ENCODE measurements around the gene ERRFI1.

The ERRFI1 gene

GRCh38 chr1:8014381-8014988 lies 11.6 kb downstream of the ERRFI1 start:
- DNase-seq (ENCODE audit: low read depth in 2 of 2): no peak
- no peak for TF ChIP-seq CTCF (IDR thresholded peaks at IDR 0.05; ENCODE audit: low read depth, low read length)
- no peak overlapping the region for H3K4me3 ChIP-seq (replicated peaks in 1 of 2; ENCODE audit: low read depth in 2 of 2, low read length in 2 of 2)

- H3K4me3 ChIP-seq (replicated peaks in 1 of 2; ENCODE audit: low read depth in 2 of 2, low read length in 2 of 2): no peak overlapping the region
- no peak for TF ChIP-seq CTCF (IDR thresholded peaks at IDR 0.05; ENCODE audit: low read depth, low read length)
- DNase-seq (ENCODE audit: low read depth in 2 of 2): peak; percentile 18 to 34
Observed at GRCh38 chr1:8013800-8014199, 12.3 kb downstream of the ERRFI1 start.

GRCh38 chr1:8013399-8013798 lies 12.7 kb downstream of the ERRFI1 start:
- no peak for DNase-seq (ENCODE audit: low read depth in 2 of 2)
- no peak overlapping the region for H3K4me3 ChIP-seq (replicated peaks in 1 of 2; ENCODE audit: low read depth in 2 of 2, low read length in 2 of 2)
- no peak for TF ChIP-seq CTCF (IDR thresholded peaks at IDR 0.05; ENCODE audit: low read depth, low read length)

- no peak for TF ChIP-seq CTCF (IDR thresholded peaks at IDR 0.05; ENCODE audit: low read depth, low read length)
- no peak overlapping the region for H3K4me3 ChIP-seq (replicated peaks in 1 of 2; ENCODE audit: low read depth in 2 of 2, low read length in 2 of 2)
- DNase-seq (ENCODE audit: low read depth in 2 of 2): peak in 1 of 2 donors; percentile 12
Observed at GRCh38 chr1:8012955-8013354, 13.2 kb downstream of the ERRFI1 start.

GRCh38 chr1:8011923-8012858 lies 13.9 kb downstream of the ERRFI1 start:
- peak in 1 of 2 donors; percentile 21 for DNase-seq (ENCODE audit: low read depth in 2 of 2)
- no peak for TF ChIP-seq CTCF (IDR thresholded peaks at IDR 0.05; ENCODE audit: low read depth, low read length)
- no peak overlapping the region for H3K4me3 ChIP-seq (replicated peaks in 1 of 2; ENCODE audit: low read depth in 2 of 2, low read length in 2 of 2)

- TF ChIP-seq CTCF (IDR thresholded peaks at IDR 0.05; ENCODE audit: low read depth, low read length): no peak
- DNase-seq (ENCODE audit: low read depth in 2 of 2): peak in 1 of 2 donors; percentile 24
- no peak overlapping the region for H3K4me3 ChIP-seq (replicated peaks in 1 of 2; ENCODE audit: low read depth in 2 of 2, low read length in 2 of 2)
Observed at GRCh38 chr1:8011016-8011415, 15.1 kb downstream of the ERRFI1 start.
